Measurements from ENCODE around the gene COG5. TPM values are rescaled to one million over a fixed set of nuclear protein-coding genes. Genes with fewer than 3 reads are reported as not detected.

COG5 gene
- total RNA-seq = 10 to 100 TPM; 38.9 to 40.7 TPM

GRCh38 chr7:107563775-107564552 is at the start of gene COG5, which contains the start of gene DUS4L:
Gene COG5, minus strand, starts transcription at chr7:107563920. Its CDS starts 24 bp downstream, at chr7:107563896.
Gene DUS4L, plus strand, starts transcription at chr7:107563971. Its CDS starts 3,100 bp downstream, at chr7:107567071.
- POLR2A ChIA-PET = interaction anchor here (1.1 to 2.1 kb wide), 5 partner anchors 15 to 394 kb away, joined by 3 to 14 read pairs (median 8); partner anchors contain the start of genes CBLL1, HBP1 and SLC26A4
- CTCF ChIA-PET = interaction anchor here (1.0 to 2.1 kb wide), 9 partner anchors 18 to 417 kb away, joined by 3 to 11 read pairs (median 4); partner anchors contain the start of gene CBLL1
- no peaks in the 10 kb centered on the region for H3K9me3 Mint-ChIP-seq
- no peaks in the 10 kb centered on the region for H3K27me3 Mint-ChIP-seq
- peak; percentile 92 for DNase-seq
- intact Hi-C loops (cut with micrococcal nuclease) = loop anchor here (1.0 to 5.0 kb wide), 9 partner anchors 16 to 697 kb away; partner anchors contain the start of genes BCAP29, DLD, PIK3CG and SLC26A4
- peaks cover 9% of the 10 kb centered on the region for H3K36me3 Mint-ChIP-seq
- peak within 1 kb of the TSS; percentile 92 for H3K4me3 Mint-ChIP-seq
- H3K4me1 Mint-ChIP-seq (ENCODE audit: low read depth) = peaks cover 57% of the 10 kb centered on the region
- H3K27ac Mint-ChIP-seq = peak within 1 kb of the TSS; percentile 90

DNA sequence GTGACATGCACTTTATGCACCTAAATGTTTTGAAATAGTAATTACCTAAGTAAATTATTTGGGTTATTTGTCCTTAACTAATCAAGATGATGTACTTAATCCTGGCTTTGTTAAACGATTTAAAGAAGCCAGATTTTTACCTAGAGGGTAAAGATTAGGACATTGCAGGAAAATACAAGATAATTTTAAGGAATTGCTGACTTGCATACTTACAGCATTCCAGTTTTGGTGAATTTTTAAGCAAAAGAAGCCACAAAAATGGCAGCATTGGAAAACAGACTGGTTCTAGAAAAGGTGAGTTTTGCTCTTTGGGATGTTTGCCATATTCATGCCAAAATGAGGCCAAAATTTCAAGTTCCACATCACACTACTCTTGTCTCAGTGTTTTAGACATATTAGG is 49.7 kb upstream of the COG5 start:
- no peaks in the 10 kb centered on the region for H3K9me3 Mint-ChIP-seq
- H3K36me3 Mint-ChIP-seq = peaks cover 26% of the 10 kb centered on the region
- H3K27me3 Mint-ChIP-seq = no peaks in the 10 kb centered on the region
- CTCF ChIA-PET = no interaction called here
- no peak overlapping the region for H3K4me3 Mint-ChIP-seq
- DNase-seq = no peak
- intact Hi-C loops (cut with micrococcal nuclease) = no loop called here
- POLR2A ChIA-PET = no interaction called here
- no peak overlapping the region for H3K27ac Mint-ChIP-seq
- no peaks in the 10 kb centered on the region for H3K4me1 Mint-ChIP-seq (ENCODE audit: low read depth)

DNA sequence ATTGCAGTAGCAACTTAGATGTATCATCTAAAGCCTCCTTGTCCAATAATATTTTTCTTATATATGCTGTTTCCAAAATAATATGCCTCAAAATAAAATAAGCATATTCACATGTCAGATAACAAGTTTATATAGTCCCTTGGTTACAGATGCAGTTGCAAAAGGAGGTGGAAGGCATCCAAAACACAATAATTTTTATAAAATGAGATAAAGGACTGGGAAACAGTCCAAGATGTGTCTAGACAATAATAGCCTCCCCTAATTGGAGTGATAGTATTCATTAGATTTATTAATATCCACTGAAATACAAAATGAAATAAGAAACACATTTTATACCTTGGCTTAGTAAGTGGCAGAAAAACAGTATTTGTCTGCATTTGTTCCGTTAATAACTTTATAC is 46.6 kb upstream of the COG5 start:
- Mint-ChIP-seq H3K27ac (no peak overlapping the region), H3K36me3 (peaks cover 22% of the 10 kb centered on the region), H3K4me1 (ENCODE audit: low read depth) (peaks cover 2% of the 10 kb centered on the region), H3K4me3 (no peak overlapping the region), H3K27me3 (no peaks in the 10 kb centered on the region), H3K9me3 (no peaks in the 10 kb centered on the region)
- intact Hi-C loops (cut with micrococcal nuclease) = no loop called here
- DNase-seq = no peak
- POLR2A ChIA-PET = no interaction called here
- CTCF ChIA-PET = no interaction called here

GRCh38 chr7:107609811-107610261 is 46.1 kb upstream of the COG5 start:
- DNase-seq = no peak
- H3K27me3 Mint-ChIP-seq = no peaks in the 10 kb centered on the region
- H3K4me1 Mint-ChIP-seq (ENCODE audit: low read depth) = peaks cover 7% of the 10 kb centered on the region
- ChIA-PET POLR2A (no interaction called here), CTCF (interaction anchor here (0.9 kb wide), 1 partner anchor 147 kb away, joined by 3 read pairs; no protein-coding TSS in a partner anchor)
- no peak overlapping the region for H3K4me3 Mint-ChIP-seq
- peaks cover 20% of the 10 kb centered on the region for H3K36me3 Mint-ChIP-seq
- intact Hi-C loops (cut with micrococcal nuclease) = no loop called here
- no peaks in the 10 kb centered on the region for H3K9me3 Mint-ChIP-seq
- H3K27ac Mint-ChIP-seq = no peak overlapping the region

DNA sequence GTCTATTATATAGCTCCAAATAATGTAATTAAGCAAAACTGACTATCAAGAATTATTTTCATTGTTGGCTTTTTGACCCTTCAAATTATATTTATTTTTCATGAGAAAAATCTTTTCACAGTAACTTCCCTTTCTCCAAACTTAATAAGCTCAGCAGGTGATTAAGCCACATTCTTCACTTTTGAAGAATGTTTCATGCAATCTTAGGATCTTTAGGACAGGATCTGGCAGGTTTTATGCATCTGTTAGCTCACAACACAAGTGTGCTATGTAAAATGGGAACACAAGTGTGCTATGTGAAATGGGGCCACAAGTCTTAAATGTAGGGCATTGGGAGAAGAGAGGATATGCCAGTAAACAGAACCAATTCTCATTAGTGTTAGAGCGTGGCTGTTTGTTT is 42.6 kb upstream of the COG5 start:
- Mint-ChIP-seq H3K4me1 (ENCODE audit: low read depth) (peaks cover 7% of the 10 kb centered on the region), H3K27ac (no peak overlapping the region), H3K27me3 (no peaks in the 10 kb centered on the region), H3K4me3 (no peak overlapping the region), H3K9me3 (no peaks in the 10 kb centered on the region), H3K36me3 (peaks cover 8% of the 10 kb centered on the region)
- POLR2A ChIA-PET = no interaction called here
- intact Hi-C loops (cut with micrococcal nuclease) = no loop called here
- CTCF ChIA-PET = interaction anchor here (1.1 kb wide), 1 partner anchor 120 kb away, joined by 3 read pairs; no protein-coding TSS in a partner anchor
- no peak for DNase-seq

GRCh38 chr7:107605218-107605815 is 41.6 kb upstream of the COG5 start:
- intact Hi-C loops (cut with micrococcal nuclease) = no loop called here
- DNase-seq = no peak
- Mint-ChIP-seq H3K4me1 (ENCODE audit: low read depth) (peaks cover 7% of the 10 kb centered on the region), H3K27me3 (no peaks in the 10 kb centered on the region), H3K36me3 (peaks cover 14% of the 10 kb centered on the region), H3K4me3 (no peak overlapping the region), H3K27ac (no peak overlapping the region), H3K9me3 (no peaks in the 10 kb centered on the region)
- CTCF ChIA-PET = interaction anchor here (1.1 to 1.2 kb wide), 3 partner anchors 121 to 142 kb away, joined by 3 to 4 read pairs (median 3); no protein-coding TSS in a partner anchor
- POLR2A ChIA-PET = no interaction called here

DNA sequence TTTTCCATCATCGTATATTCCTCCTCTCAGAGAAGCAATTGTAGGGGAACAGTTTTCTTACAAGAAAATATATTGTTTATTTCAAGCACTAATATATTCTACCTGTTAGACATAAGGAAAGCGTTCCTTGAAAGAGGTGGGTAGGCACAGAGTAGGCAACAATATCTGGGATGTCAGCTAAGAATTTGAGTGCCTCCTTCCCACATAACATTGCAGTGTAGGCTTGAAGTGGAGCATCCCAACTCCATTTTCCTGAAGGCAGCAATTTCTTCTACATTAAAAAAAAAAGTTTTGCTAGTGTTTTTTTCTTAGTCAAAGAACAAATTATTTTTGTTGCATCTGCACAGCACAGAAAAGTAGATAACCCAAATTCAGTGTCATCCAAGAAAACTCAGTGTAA is 37.1 kb upstream of the COG5 start:
- ChIA-PET CTCF (interaction anchor here (1.0 kb wide), 1 partner anchor 99 kb away, joined by 3 read pairs; no protein-coding TSS in a partner anchor), POLR2A (no interaction called here)
- H3K4me3 Mint-ChIP-seq = no peak overlapping the region
- intact Hi-C loops (cut with micrococcal nuclease) = no loop called here
- DNase-seq = no peak
- H3K27me3 Mint-ChIP-seq = no peaks in the 10 kb centered on the region
- H3K27ac Mint-ChIP-seq = no peak overlapping the region
- H3K36me3 Mint-ChIP-seq = peaks cover 21% of the 10 kb centered on the region
- H3K9me3 Mint-ChIP-seq = no peaks in the 10 kb centered on the region
- peaks cover 7% of the 10 kb centered on the region for H3K4me1 Mint-ChIP-seq (ENCODE audit: low read depth)

DNA sequence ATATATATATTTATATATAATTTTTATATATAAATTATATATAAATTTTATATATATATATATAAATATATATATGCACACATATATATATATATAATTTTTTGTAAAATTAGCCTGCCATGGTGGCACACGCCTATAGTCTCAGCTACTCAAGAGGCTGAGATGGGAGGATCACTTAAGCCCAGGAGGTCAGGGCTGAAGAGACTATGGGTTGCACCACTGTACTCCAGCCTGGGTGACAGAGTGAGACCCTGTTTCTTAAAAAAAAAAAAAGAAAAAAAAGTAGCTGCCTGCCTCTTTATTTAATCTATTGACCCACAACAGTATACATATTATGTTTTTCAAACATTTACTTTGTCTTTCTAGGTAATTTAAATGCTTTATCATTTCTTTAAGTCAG is 35.5 kb upstream of the COG5 start:
- no peak for DNase-seq
- Mint-ChIP-seq H3K27me3 (no peaks in the 10 kb centered on the region), H3K9me3 (no peaks in the 10 kb centered on the region), H3K4me1 (ENCODE audit: low read depth) (no peaks in the 10 kb centered on the region), H3K4me3 (no peak overlapping the region), H3K36me3 (peaks cover 28% of the 10 kb centered on the region), H3K27ac (no peak overlapping the region)
- POLR2A ChIA-PET = no interaction called here
- intact Hi-C loops (cut with micrococcal nuclease) = no loop called here
- CTCF ChIA-PET = no interaction called here

- CTCF ChIA-PET = no interaction called here
- peaks cover 27% of the 10 kb centered on the region for H3K36me3 Mint-ChIP-seq
- POLR2A ChIA-PET = no interaction called here
- H3K4me1 Mint-ChIP-seq (ENCODE audit: low read depth) = no peaks in the 10 kb centered on the region
- H3K9me3 Mint-ChIP-seq = no peaks in the 10 kb centered on the region
- no peak overlapping the region for H3K27ac Mint-ChIP-seq
- no peaks in the 10 kb centered on the region for H3K27me3 Mint-ChIP-seq
- intact Hi-C loops (cut with micrococcal nuclease) = no loop called here
- no peak overlapping the region for H3K4me3 Mint-ChIP-seq
- DNase-seq = no peak
These were observed 34.2 kb upstream of the COG5 start for GRCh38 chr7:107597953-107598352.

GRCh38 chr7:107597582-107597916 is 33.8 kb upstream of the COG5 start:
- no peaks in the 10 kb centered on the region for H3K4me1 Mint-ChIP-seq (ENCODE audit: low read depth)
- no peaks in the 10 kb centered on the region for H3K9me3 Mint-ChIP-seq
- H3K27me3 Mint-ChIP-seq = no peaks in the 10 kb centered on the region
- DNase-seq = no peak
- H3K36me3 Mint-ChIP-seq = peaks cover 26% of the 10 kb centered on the region
- ChIA-PET CTCF (no interaction called here), POLR2A (no interaction called here)
- no peak overlapping the region for H3K27ac Mint-ChIP-seq
- intact Hi-C loops (cut with micrococcal nuclease) = no loop called here
- no peak overlapping the region for H3K4me3 Mint-ChIP-seq

DNA sequence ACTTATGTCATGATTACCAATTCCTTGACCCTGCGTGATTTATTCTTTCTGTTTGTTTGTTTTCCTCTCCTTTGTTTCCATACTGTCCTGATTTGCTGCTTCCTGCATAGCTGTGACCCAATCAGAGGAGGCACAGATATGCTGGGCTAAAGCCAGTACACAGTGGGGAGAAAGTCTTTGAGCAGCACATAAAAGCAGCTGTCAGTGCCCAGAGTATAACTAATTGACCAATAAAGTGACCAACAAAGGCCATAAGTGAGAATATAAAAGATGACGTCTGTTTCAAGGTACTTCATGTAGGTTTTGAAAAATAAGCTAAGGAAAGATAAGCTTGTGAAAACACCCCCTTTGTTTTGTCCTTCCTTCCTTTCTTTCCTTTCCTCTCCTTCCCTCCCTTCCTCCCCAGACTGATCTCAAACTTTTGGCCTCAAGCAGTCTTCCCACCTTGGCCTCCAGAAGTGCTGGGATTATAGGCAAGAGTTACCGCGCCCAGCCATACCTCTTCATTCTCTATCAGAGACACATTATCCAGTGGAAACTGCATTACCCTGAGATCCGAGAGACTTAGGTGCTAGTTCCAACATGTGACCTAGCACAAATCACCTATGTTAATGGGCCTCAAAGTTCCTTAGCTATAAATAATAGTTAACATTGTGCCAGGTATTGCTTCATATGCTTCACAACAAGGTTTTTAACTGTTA is 33.3 kb upstream of the COG5 start:
- H3K27ac Mint-ChIP-seq = no peak overlapping the region
- ChIA-PET POLR2A (no interaction called here), CTCF (no interaction called here)
- H3K4me1 Mint-ChIP-seq (ENCODE audit: low read depth) = no peaks in the 10 kb centered on the region
- no peak for DNase-seq
- no peak overlapping the region for H3K4me3 Mint-ChIP-seq
- intact Hi-C loops (cut with micrococcal nuclease) = no loop called here
- no peaks in the 10 kb centered on the region for H3K9me3 Mint-ChIP-seq
- no peaks in the 10 kb centered on the region for H3K27me3 Mint-ChIP-seq
- H3K36me3 Mint-ChIP-seq = peaks cover 25% of the 10 kb centered on the region

GRCh38 chr7:107594961-107595737 is 31.4 kb upstream of the COG5 start:
- H3K36me3 Mint-ChIP-seq = peaks cover 19% of the 10 kb centered on the region

More at GRCh38 chr7:107594961-107595737, 31.4 kb upstream of the COG5 start:
- Mint-ChIP-seq H3K4me1 (ENCODE audit: low read depth) (no peaks in the 10 kb centered on the region), H3K9me3 (no peaks in the 10 kb centered on the region), H3K27me3 (no peaks in the 10 kb centered on the region), H3K4me3 (no peak overlapping the region), H3K27ac (no peak overlapping the region)
- intact Hi-C loops (cut with micrococcal nuclease) = no loop called here
- ChIA-PET CTCF (no interaction called here), POLR2A (no interaction called here)
- DNase-seq = no peak
